SK-N-MC (cell line): ENCODE data around the gene TMEM41B.
"Not testable (repeated sequence)": the region's sequence is repeated elsewhere in the genome, so short reads cannot be mapped to it uniquely, and the experiment has no call there.

Experiments
- DNase-seq: peaks from one replicate; pipeline ENCODE4 v3.0.0-alpha.2; 2011; ENCODE audit warnings: low read depth, low spot score
- H3K27ac ChIP-seq: fragments of 200-600 bp; sonication (generic); 2 replicates; pipeline ENCODE4 v1.5.1; 2016; ENCODE audit warnings: mixed run types
- H3K36me3 ChIP-seq: fragments of 200-600 bp; sonication (generic); 2 replicates; pipeline ENCODE4 v1.6.1; 2017; ENCODE audit warnings: antibody characterized with exemption, low read length, mixed read lengths; ENCODE audit not compliant: insufficient read depth
- H3K4me3 ChIP-seq: fragments of 200-600 bp; sonication (generic); 2 replicates; pipeline ENCODE4 v1.5.1; 2016
- H3K9ac ChIP-seq: fragments of 200-600 bp; sonication (generic); 2 replicates; pipeline ENCODE4 v1.8.0; 2017; ENCODE audit warnings: mixed run types, mixed read lengths; ENCODE audit not compliant: insufficient read length
- H3K9me3 ChIP-seq: fragments of 200-600 bp; sonication (generic); 2 replicates; pipeline ENCODE4 v1.6.1; 2017; ENCODE audit warnings: low read depth, mild to moderate bottlenecking, antibody characterized with exemption, low read length, moderate library complexity, mixed read lengths
- EZH2 ChIP-seq: fragments of 200-600 bp; sonication (generic); IDR thresholded peaks from one replicate; pipeline ENCODE4 v1.6.1; 2017; ENCODE audit warnings: antibody characterized with exemption
- FOXP2 ChIP-seq: optimal IDR thresholded peaks from 2 replicates; pipeline ENCODE3; 2011; ENCODE audit warnings: mild to moderate bottlenecking, moderate library complexity; ENCODE audit not compliant: insufficient read depth; ENCODE audit errors: extremely low read length, control extremely low read depth
- POLR2AphosphoS5 ChIP-seq: IDR thresholded peaks from 2 replicates; pipeline ENCODE4 v1.6.1; 2012; ENCODE audit warnings: mild to moderate bottlenecking, low read depth, low read length, borderline replicate concordance

The TMEM41B gene

GRCh38 chr11:9266132-9266736 is 48.2 kb downstream of the TMEM41B start:
- Histone ChIP-seq H3K36me3 (no peaks in the 10 kb centered on the region), H3K27ac (no peak overlapping the region), H3K9me3 (no peaks in the 10 kb centered on the region), H3K9ac (no peak overlapping the region), H3K4me3 (no peak overlapping the region)
- TF ChIP-seq EZH2: no peak
- TF ChIP-seq POLR2AphosphoS5: no peak
- DNase-seq: no peak

GRCh38 chr11:9265211-9266131 is 48.9 kb downstream of the TMEM41B start, which contains the start of gene DENND5A:
Gene DENND5A, minus strand, starts transcription at chr11:9265350. Its CDS starts 281 bp downstream, at chr11:9265069.
- peak within 1 kb of the TSS; percentile 79 for H3K27ac ChIP-seq
- TF ChIP-seq EZH2 (no peak), POLR2AphosphoS5 (peak; percentile 84), FOXP2 (no peak)

GRCh38 chr11:9264316-9265210 is 49.8 kb downstream of the TMEM41B start:
- Histone ChIP-seq H3K4me3 (peak overlapping the region; percentile 100), H3K9ac (peak overlapping the region; percentile 95), H3K9me3 (no peaks in the 10 kb centered on the region), H3K36me3 (no peaks in the 10 kb centered on the region), H3K27ac (peak overlapping the region; percentile 79)
- DNase-seq: no peak
- TF ChIP-seq FOXP2 (no peak), EZH2 (no peak), POLR2AphosphoS5 (0 out of 2 replicates have a peak, but pooled peaks have one; percentile 18)

More at GRCh38 chr11:9265211-9266131, 48.9 kb downstream of the TMEM41B start, which contains the start of gene DENND5A:
- H3K9me3 ChIP-seq: no peaks in the 10 kb centered on the region
- H3K9ac ChIP-seq: peak within 1 kb of the TSS; percentile 95
- H3K4me3 ChIP-seq: peak within 1 kb of the TSS; percentile 100
- no peaks in the 10 kb centered on the region for H3K36me3 ChIP-seq
- DNase-seq: no peak

GRCh38 chr11:9263840-9264315 is 50.5 kb downstream of the TMEM41B start:
- no peaks in the 10 kb centered on the region for H3K36me3 ChIP-seq
- DNase-seq: no peak
- peak overlapping the region; percentile 79 for H3K27ac ChIP-seq
- H3K4me3 ChIP-seq: peak overlapping the region; percentile 100
- no peaks in the 10 kb centered on the region for H3K9me3 ChIP-seq
- TF ChIP-seq POLR2AphosphoS5 (no peak), EZH2 (no peak), FOXP2 (no peak)
- peak overlapping the region; percentile 95 for H3K9ac ChIP-seq

GRCh38 chr11:9260838-9261146 is 53.6 kb downstream of the TMEM41B start:
- not testable (repeated sequence) for H3K4me3 ChIP-seq, H3K27ac ChIP-seq, H3K9me3 ChIP-seq, H3K36me3 ChIP-seq, H3K9ac ChIP-seq, DNase-seq

- Histone ChIP-seq H3K27ac (peak overlapping the region; percentile 2; the same call in 1 of the 2 replicates), H3K36me3 (peaks cover 5% of the 10 kb centered on the region; the same call in 1 of the 2 replicates), H3K9me3 (no peaks in the 10 kb centered on the region), H3K9ac (no peak overlapping the region), H3K4me3 (0 out of 2 replicates have a peak overlapping the region, but pooled peaks have one; percentile 0)
- no peak for DNase-seq
- TF ChIP-seq FOXP2: no peak
- TF ChIP-seq POLR2AphosphoS5: no peak
- TF ChIP-seq EZH2: no peak
Observed at GRCh38 chr11:9259981-9260837, 54.2 kb downstream of the TMEM41B start.

GRCh38 chr11:9258279-9258678 is 56.1 kb downstream of the TMEM41B start:
- H3K36me3 ChIP-seq, H3K9ac ChIP-seq, H3K9me3 ChIP-seq, DNase-seq, H3K27ac ChIP-seq, H3K4me3 ChIP-seq: not testable (repeated sequence)
